ENCODE results near the gene TCTN1.
"Not testable (repeated sequence)": the region's sequence is repeated elsewhere in the genome, so short reads cannot be mapped to it uniquely, and the experiment has no call there.

The TCTN1 gene

GRCh38 chr12:110638796-110639195 is 24.9 kb downstream of the TCTN1 start:
- no peak for DNase-seq (ENCODE audit: low spot score)

- no peak for DNase-seq (ENCODE audit: low spot score)
These were observed 25.6 kb downstream of the TCTN1 start for GRCh38 chr12:110639336-110640141.

- DNase-seq (ENCODE audit: low spot score) = no peak
These were observed 26.5 kb downstream of the TCTN1 start for GRCh38 chr12:110640275-110641025.

GRCh38 chr12:110641521-110641920 is 27.6 kb downstream of the TCTN1 start:
- no peak for DNase-seq (ENCODE audit: low spot score)

- no peak for DNase-seq (ENCODE audit: low spot score)
These were observed 33.7 kb downstream of the TCTN1 start for GRCh38 chr12:110647631-110648040.

GRCh38 chr12:110649341-110649847 is 35.5 kb downstream of the TCTN1 start:
- peak; percentile 29 for DNase-seq (ENCODE audit: low spot score)

GRCh38 chr12:110654238-110654637 is 40.3 kb downstream of the TCTN1 start:
- DNase-seq (ENCODE audit: low spot score) = not testable (repeated sequence)

GRCh38 chr12:110656071-110656655 is 42.2 kb downstream of the TCTN1 start:
- no peak for DNase-seq (ENCODE audit: low spot score)

GRCh38 chr12:110657747-110658146 is 43.8 kb downstream of the TCTN1 start:
- DNase-seq (ENCODE audit: low spot score) = no peak

GRCh38 chr12:110658242-110658641 is 44.3 kb downstream of the TCTN1 start:
- DNase-seq (ENCODE audit: low spot score) = no peak

GRCh38 chr12:110658878-110659277 is 44.9 kb downstream of the TCTN1 start:
- DNase-seq (ENCODE audit: low spot score) = no peak

GRCh38 chr12:110661337-110661972 is 47.5 kb downstream of the TCTN1 start:
- no peak for DNase-seq (ENCODE audit: low spot score)

GRCh38 chr12:110666892-110667291 is 53.0 kb downstream of the TCTN1 start:
- DNase-seq (ENCODE audit: low spot score) = no peak

GRCh38 chr12:110667671-110668070 is 53.7 kb downstream of the TCTN1 start:
- DNase-seq (ENCODE audit: low spot score) = no peak

GRCh38 chr12:110668480-110669192 is 54.7 kb downstream of the TCTN1 start:
- DNase-seq (ENCODE audit: low spot score) = no peak

- no peak for DNase-seq (ENCODE audit: low spot score)
These were observed 55.2 kb downstream of the TCTN1 start for GRCh38 chr12:110669193-110669502.

- no peak for DNase-seq (ENCODE audit: low spot score)
These were observed 56.3 kb downstream of the TCTN1 start for GRCh38 chr12:110670161-110670701.

GRCh38 chr12:110676171-110676570 is 62.2 kb downstream of the TCTN1 start:
- DNase-seq (ENCODE audit: low spot score) = no peak

GRCh38 chr12:110677206-110677911 is 63.4 kb downstream of the TCTN1 start:
- no peak for DNase-seq (ENCODE audit: low spot score)

GRCh38 chr12:110677982-110678381 is 64.1 kb downstream of the TCTN1 start:
- DNase-seq (ENCODE audit: low spot score) = no peak

- no peak for DNase-seq (ENCODE audit: low spot score)
These were observed 65.3 kb downstream of the TCTN1 start for GRCh38 chr12:110679201-110679600.

Data from HuH-7 (cell line).